ENCODE measurements around the gene NUDT13. TPM values are rescaled to one million over a fixed set of nuclear protein-coding genes. Genes with fewer than 3 reads are reported as not detected.

The NUDT13 gene
- total RNA-seq, 4 donors from 2014 or later = 1.1 to 4.6 (median 3.9) TPM

DNA sequence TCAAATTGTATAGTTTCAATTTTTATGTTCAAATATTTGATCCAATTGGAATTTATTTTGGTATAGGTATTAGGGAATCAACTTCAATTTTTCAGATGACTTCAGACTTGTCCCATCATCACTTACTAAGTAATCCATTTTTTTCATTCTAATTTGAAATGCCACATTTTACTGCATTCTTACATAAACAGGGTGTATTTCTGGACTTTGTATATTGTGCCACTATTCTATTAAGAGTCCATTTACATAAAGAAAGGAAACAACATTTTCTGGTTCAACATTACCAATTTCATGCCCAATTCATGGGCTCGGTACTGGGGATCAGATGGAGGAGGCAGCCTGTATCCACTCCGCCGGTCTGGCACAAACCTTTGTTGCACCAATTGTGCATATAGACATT is 41.8 kb downstream of the NUDT13 start:
- H3K27me3 ChIP-seq = no peaks in the 10 kb centered on the region
- no peaks in the 10 kb centered on the region for H3K9me3 ChIP-seq
- peaks cover 0 to 97% of the 10 kb centered on the region in 2 donors for H3K36me3 ChIP-seq
- no peak overlapping the region for H3K27ac ChIP-seq
- no peaks in the 10 kb centered on the region for H3K4me1 ChIP-seq
- WGBS, 2 donors (ENCODE audit: low coverage in 1 of 2) = 95 to 97% methylated on average over 3 of the region's 3 CpGs
- TF ChIP-seq, protein P1, sequence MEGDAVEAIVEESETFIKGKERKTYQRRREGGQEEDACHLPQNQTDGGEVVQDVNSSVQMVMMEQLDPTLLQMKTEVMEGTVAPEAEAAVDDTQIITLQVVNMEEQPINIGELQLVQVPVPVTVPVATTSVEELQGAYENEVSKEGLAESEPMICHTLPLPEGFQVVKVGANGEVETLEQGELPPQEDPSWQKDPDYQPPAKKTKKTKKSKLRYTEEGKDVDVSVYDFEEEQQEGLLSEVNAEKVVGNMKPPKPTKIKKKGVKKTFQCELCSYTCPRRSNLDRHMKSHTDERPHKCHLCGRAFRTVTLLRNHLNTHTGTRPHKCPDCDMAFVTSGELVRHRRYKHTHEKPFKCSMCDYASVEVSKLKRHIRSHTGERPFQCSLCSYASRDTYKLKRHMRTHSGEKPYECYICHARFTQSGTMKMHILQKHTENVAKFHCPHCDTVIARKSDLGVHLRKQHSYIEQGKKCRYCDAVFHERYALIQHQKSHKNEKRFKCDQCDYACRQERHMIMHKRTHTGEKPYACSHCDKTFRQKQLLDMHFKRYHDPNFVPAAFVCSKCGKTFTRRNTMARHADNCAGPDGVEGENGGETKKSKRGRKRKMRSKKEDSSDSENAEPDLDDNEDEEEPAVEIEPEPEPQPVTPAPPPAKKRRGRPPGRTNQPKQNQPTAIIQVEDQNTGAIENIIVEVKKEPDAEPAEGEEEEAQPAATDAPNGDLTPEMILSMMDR (IDR thresholded peaks at IDR 0.05) = no peak
- no peak for TF ChIP-seq POLR2AphosphoS5 (IDR thresholded peaks at IDR 0.05)
- no peak for TF ChIP-seq POLR2A (IDR thresholded peaks at IDR 0.05)
- TF ChIP-seq EP300 (IDR thresholded peaks at IDR 0.05) = no peak
- no peak for ATAC-seq
- H3K4me3 ChIP-seq = no peak overlapping the region

DNA sequence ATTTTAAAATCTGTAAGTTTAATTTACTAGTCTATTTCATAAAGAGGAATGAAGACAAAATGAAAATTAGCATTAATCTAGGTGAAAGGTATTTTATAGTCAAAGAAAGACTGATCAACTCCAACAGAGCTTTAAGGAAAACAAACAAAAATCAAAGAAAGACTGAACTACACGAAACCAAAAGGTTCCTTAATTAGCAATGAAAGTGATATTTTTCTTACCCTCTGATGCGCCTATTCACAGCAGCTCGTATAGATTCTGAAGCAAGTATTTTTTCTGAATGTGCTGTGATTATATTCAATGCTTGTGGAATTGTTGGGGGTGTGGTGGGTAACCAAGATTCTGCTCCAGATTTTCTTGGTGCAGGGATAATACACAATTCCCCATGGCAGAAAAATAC is 45.8 kb downstream of the NUDT13 start:
- no peak for TF ChIP-seq POLR2A (IDR thresholded peaks at IDR 0.05)
- no peak for TF ChIP-seq EP300 (IDR thresholded peaks at IDR 0.05)
- TF ChIP-seq POLR2AphosphoS5 (IDR thresholded peaks at IDR 0.05) = no peak
- TF ChIP-seq, protein P1 (IDR thresholded peaks at IDR 0.05) = no peak
- H3K27me3 ChIP-seq = no peaks in the 10 kb centered on the region
- peaks cover 0 to 17% (median 0%) of the 10 kb centered on the region in 3 donors for H3K4me1 ChIP-seq
- peaks cover 0 to 88% of the 10 kb centered on the region in 2 donors for H3K36me3 ChIP-seq
- no peak for ATAC-seq
- WGBS, 2 donors (ENCODE audit: low coverage in 1 of 2) = 73 to 76% methylated on average over 3 of the region's 3 CpGs
- H3K4me3 ChIP-seq = no peak overlapping the region
- no peaks in the 10 kb centered on the region for H3K9me3 ChIP-seq
- no peak overlapping the region for H3K27ac ChIP-seq

DNA sequence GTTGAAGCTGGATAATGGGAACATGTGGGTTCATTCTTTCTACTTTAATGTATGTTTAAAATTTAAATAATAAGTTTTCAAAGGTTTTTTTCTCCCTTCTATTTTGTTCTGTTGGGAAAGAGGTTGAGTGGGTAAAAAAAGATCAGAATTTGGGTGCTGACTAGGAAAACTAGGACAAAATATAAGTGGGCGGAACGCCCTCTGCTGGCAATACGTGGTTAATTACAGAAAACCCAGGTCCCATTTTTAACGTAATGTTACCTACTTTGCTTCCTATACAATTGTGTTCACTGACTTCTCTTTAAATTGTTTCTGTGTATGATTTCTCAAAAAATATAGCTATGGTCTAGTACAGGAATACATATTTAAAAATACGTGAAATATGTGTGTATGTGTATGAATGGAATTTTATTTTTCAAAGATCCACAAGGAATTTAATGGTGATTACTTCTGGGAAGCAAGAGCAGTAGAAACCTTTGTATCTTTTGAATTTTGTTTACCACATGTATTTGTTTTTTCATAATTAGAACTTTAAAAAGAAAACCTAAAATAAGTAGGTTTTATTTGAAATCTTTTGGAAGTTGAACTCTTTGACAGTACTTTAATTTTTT is 48.9 kb downstream of the NUDT13 start:
- peaks cover 0 to 46% (median 7%) of the 10 kb centered on the region in 3 donors for H3K4me1 ChIP-seq
- no peak overlapping the region for H3K27ac ChIP-seq
- H3K27me3 ChIP-seq = no peaks in the 10 kb centered on the region
- no peak for ATAC-seq
- TF ChIP-seq EP300 (IDR thresholded peaks at IDR 0.05) = no peak
- TF ChIP-seq, protein P1 (IDR thresholded peaks at IDR 0.05) = peak; percentile 67 to 76 (median 72)
- 2 to 10% methylated on average over 5 of the region's 5 CpGs for WGBS, 2 donors (ENCODE audit: low coverage in 1 of 2)
- H3K4me3 ChIP-seq = no peak overlapping the region
- peaks cover 0 to 83% of the 10 kb centered on the region in 2 donors for H3K36me3 ChIP-seq
- H3K9me3 ChIP-seq = no peaks in the 10 kb centered on the region

DNA sequence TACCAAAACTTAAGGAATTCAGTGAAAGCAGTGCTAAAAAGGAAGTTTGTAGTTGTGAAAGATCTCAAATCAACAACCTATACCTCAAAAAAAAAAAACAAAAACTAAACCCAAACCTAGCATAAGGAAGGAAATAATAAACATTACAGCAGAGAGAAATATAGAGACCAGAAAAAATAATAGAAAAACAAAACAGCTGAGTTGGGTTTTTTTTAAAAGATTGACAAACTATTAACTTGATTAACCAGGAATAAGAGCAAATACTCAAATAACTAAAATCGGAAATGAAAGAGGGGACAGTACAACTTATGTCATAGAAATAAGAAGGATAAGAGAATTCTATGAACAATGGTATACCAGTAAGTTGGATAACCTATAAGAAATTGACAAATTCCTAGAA is 50.8 kb downstream of the NUDT13 start:
- no peak for ATAC-seq
- Histone ChIP-seq H3K27ac (no peak overlapping the region), H3K9me3 (no peaks in the 10 kb centered on the region), H3K4me3 (no peak overlapping the region), H3K4me1 (peaks cover 0 to 65% (median 7%) of the 10 kb centered on the region in 3 donors), H3K27me3 (no peaks in the 10 kb centered on the region), H3K36me3 (peaks cover 0 to 64% of the 10 kb centered on the region in 2 donors)
- TF ChIP-seq, protein P1 (IDR thresholded peaks at IDR 0.05) = no peak
- TF ChIP-seq EP300 (IDR thresholded peaks at IDR 0.05) (no peak), POLR2A (IDR thresholded peaks at IDR 0.05) (no peak), POLR2AphosphoS5 (IDR thresholded peaks at IDR 0.05) (no peak)
- WGBS, 2 donors (ENCODE audit: low coverage in 1 of 2) = 88 to 93% methylated on average over 1 of the region's 1 CpG

DNA sequence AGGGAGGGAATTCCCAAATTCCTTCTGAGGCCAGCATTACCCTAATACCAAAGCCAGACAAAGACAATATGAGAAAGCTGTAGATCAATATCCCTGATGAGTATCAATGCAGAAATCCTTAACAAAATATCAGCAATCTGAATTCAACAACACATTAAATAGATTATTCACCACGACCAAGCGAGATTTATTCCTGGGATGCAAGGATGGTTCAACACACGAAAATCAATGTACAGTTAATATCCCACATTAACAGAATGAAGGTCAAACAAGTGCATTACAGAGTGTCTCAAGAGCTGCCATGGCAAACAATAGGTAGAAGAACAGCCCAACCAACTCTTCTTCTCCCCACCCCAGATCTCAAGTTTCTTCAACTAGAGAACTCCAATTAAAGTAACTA is 51.4 kb downstream of the NUDT13 start:
- Histone ChIP-seq H3K27me3 (no peaks in the 10 kb centered on the region), H3K27ac (no peak overlapping the region), H3K4me1 (peaks cover 0 to 71% (median 7%) of the 10 kb centered on the region in 3 donors), H3K4me3 (no peak overlapping the region), H3K36me3 (peaks cover 0 to 58% of the 10 kb centered on the region in 2 donors), H3K9me3 (no peaks in the 10 kb centered on the region)
- WGBS, 2 donors (ENCODE audit: low coverage in 1 of 2) = 94% methylated on average over 2 to 3 of the region's 3 CpGs
- ATAC-seq = no peak
- TF ChIP-seq POLR2AphosphoS5 (IDR thresholded peaks at IDR 0.05) = no peak

Data from gastroesophageal sphincter (tissue), 4 donors.